ENCODE measurements around the gene CPNE6.
A peak's percentile ranks its signal among the peaks of the same experiment; 100 is the strongest.

Gene CPNE6

DNA sequence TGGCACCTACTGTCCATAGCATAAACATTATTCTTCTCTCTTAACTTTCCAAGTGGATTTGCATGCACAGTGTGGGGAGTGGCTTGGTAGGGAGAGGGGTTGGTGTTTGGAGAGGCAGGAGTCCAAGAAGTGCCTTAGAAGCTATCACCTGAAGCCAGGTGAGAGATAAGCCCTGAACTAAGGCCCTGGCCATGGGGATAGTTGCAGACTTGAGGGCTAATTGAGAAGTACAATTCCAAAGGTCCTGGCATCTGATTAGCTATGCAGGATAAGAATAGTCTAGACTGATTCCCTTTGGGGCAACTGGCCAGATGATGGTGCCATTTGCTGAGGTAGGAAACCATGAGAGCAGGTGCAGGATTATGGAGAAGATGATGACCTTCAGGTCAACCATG is 20.7 kb downstream of the CPNE6 start:
- peak overlapping the region in 1 of 2 donors; percentile 31 for H3K4me3 Mint-ChIP-seq

DNA sequence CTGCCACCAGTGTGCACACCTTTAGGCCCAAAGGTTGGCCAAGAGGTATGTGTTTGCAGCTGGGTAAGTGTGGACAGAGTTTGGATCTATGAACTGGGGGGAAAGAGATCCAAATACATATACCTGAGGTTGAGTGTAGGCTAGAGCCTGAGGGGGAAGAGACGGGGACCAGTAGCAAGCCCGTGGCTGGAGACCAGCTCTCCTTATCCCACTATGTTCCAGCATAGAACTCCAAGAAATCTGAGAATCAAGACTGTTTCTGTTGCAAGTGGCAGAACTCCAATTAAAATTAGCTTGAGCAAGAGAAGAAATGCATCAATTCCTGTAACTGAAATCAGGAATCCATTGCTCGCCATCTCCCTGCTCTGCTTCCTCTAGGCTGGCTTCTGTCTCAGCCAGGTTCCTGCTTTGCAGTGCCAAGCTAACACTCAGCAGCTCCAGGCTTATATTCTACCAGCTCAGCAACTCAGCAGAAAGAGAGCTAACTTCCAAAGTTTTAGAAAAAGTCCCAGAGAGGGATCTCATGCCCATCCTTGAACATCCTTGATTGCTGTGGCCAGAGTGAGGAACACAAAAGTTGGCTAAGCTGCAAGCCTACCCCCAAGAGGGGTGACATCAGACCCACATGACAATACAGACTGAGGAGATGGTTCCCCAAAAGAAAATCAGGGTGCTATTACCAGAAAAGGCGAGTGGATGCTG is 21.3 kb downstream of the CPNE6 start:
- Mint-ChIP-seq H3K9me3 (no peaks in the 10 kb centered on the region), H3K27ac (peak overlapping the region; percentile 54 to 95), H3K4me1 (ENCODE audit: low read depth in 2 of 2) (peaks cover 27 to 33% of the 10 kb centered on the region in 2 donors), H3K36me3 (ENCODE audit: insufficient read depth) (peaks cover 8% of the 10 kb centered on the region), H3K4me3 (peak overlapping the region; percentile 97 to 98), H3K27me3 (no peaks in the 10 kb centered on the region)
- ATAC-seq (replicated peaks) (no peak), DNase-seq (no peak)

More for the DNA sequence above, 20.7 kb downstream of the CPNE6 start:
- no peak for DNase-seq
- no peaks in the 10 kb centered on the region for H3K9me3 Mint-ChIP-seq
- H3K36me3 Mint-ChIP-seq (ENCODE audit: insufficient read depth) = peaks cover 8% of the 10 kb centered on the region
- H3K27me3 Mint-ChIP-seq = no peaks in the 10 kb centered on the region
- ATAC-seq (replicated peaks) = no peak
- peaks cover 27 to 33% of the 10 kb centered on the region in 2 donors for H3K4me1 Mint-ChIP-seq (ENCODE audit: low read depth in 2 of 2)
- H3K27ac Mint-ChIP-seq = no peak overlapping the region

DNA sequence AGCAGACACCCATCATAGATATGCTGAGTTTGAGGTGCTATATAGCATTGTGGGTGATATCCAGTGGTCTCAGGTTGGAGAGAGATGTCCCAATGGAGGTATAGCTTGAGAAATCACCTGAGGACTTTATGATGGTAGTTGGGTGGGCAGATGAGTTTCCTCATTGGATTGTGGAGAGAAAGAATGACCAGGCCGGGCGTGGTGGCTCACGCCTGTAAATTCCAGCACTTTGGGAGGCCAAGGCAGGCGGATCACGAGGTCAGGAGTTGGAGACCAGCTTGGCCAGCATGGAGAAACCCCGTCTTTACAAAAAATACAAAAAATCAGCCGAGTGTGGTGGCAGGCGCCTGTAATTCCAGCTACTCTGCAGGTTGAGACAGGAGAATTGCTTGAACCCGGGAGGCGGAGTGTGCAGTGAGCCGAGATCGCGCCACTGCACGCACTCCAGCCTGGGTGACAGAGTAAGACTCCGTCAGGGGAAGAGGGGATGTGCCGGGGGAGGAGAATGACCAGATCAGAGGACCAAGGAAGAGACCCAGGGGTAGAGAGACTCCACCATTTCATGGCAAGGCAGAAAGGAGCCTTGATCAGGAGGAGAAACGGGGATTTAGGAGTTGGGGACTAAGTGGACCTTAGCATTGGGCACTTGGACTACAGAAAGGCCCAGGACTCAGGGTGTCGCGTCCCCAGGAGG is 22.0 kb downstream of the CPNE6 start:
- H3K36me3 Mint-ChIP-seq (ENCODE audit: insufficient read depth) = peaks cover 8% of the 10 kb centered on the region
- DNase-seq (no peak), ATAC-seq (replicated peaks) (no peak)
- no peaks in the 10 kb centered on the region for H3K9me3 Mint-ChIP-seq
- peak overlapping the region; percentile 97 to 98 for H3K4me3 Mint-ChIP-seq
- no peaks in the 10 kb centered on the region for H3K27me3 Mint-ChIP-seq
- H3K27ac Mint-ChIP-seq = peak overlapping the region; percentile 54 to 95
- peaks cover 27 to 33% of the 10 kb centered on the region in 2 donors for H3K4me1 Mint-ChIP-seq (ENCODE audit: low read depth in 2 of 2)

- peaks cover 8% of the 10 kb centered on the region for H3K36me3 Mint-ChIP-seq (ENCODE audit: insufficient read depth)
- H3K4me1 Mint-ChIP-seq (ENCODE audit: low read depth in 2 of 2) = peaks cover 27 to 33% of the 10 kb centered on the region in 2 donors
- peak; percentile 54 to 61 (median 56) for DNase-seq
- no peaks in the 10 kb centered on the region for H3K9me3 Mint-ChIP-seq
- H3K27me3 Mint-ChIP-seq = no peaks in the 10 kb centered on the region
- ATAC-seq (replicated peaks) = peak; percentile 75
- H3K4me3 Mint-ChIP-seq = peak within 1 kb of the TSS; percentile 97 to 98
- H3K27ac Mint-ChIP-seq = peak within 1 kb of the TSS; percentile 95 to 96
These were observed 22.8 kb downstream of the CPNE6 start, which contains the start of gene PCK2 for GRCh38 chr14:24093901-24094840. PCK2 (plus strand) TSS chr14:24094311; CDS start chr14:24094406, 95 bp downstream.

DNA sequence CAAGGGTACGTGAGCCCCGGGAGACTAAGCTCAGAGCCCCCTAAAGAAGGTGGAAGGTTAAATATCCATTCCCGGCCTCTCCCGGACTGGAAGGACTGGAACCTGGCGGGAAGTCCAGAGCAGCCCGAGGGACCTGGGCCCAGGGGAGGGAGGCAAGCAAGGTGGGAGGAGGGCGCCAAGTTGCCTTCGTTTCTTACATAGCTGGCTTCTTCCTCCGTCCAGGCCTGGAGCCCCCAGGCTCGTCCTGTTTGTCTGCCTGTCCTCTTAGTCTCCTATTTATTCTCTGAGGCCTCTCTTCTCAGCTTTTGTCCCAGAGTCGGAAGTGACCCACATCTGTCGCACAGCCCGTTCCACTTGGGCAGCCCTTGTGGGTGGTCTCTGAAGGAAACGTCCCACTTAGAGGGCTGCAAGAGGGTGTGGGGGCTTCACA is 23.5 kb downstream of the CPNE6 start:
- Mint-ChIP-seq H3K27me3 (no peaks in the 10 kb centered on the region), H3K27ac (peak overlapping the region; percentile 95 to 96), H3K9me3 (no peaks in the 10 kb centered on the region), H3K36me3 (ENCODE audit: insufficient read depth) (peaks cover 11% of the 10 kb centered on the region), H3K4me1 (ENCODE audit: low read depth in 2 of 2) (peaks cover 27 to 33% of the 10 kb centered on the region in 2 donors), H3K4me3 (peak overlapping the region; percentile 97 to 98)
- peak in 1 of 3 experiments; percentile 8 for DNase-seq
- ATAC-seq (replicated peaks) = no peak

DNA sequence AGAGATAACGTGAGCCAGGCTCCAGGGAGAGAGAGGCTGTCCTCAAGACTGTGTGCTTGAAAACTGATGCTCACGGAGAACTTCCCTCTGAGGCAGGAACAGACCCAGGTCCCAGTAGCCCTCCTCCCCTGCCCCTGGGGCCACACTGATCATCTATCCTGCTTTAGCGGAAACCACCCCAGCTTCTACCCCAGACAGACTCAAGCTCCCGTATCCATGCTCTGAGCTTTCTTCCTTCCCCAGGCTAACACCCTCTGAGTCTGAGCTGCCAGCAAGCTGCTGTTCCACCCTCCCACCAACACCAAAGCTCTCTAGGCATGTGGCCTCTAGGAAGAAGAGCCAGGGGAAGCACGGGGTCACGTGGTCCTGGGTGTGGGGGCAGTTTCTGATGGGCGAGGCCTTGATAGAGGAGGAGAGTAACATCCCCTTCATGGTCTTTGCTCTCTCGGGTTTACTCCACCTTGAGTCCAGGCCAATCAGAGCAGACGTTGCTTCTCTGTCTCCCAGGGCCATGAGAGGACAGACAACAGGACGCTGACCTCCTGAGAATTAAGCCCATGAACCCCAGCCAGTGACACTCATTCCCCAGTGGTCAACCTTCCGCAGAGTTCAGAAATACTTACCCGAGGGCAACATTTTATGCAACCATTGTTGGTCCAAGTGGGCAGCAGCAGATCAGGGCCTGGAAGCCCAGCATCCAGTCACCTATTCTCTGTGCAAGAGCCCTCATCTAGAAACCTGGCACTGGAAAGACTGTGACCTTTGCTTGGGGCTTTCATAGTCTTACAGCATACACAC is 24.1 kb downstream of the CPNE6 start:
- no peaks in the 10 kb centered on the region for H3K9me3 Mint-ChIP-seq
- H3K4me3 Mint-ChIP-seq = peak overlapping the region; percentile 97 to 98
- H3K36me3 Mint-ChIP-seq (ENCODE audit: insufficient read depth) = peaks cover 11% of the 10 kb centered on the region
- H3K4me1 Mint-ChIP-seq (ENCODE audit: low read depth in 2 of 2) = peaks cover 26 to 32% of the 10 kb centered on the region in 2 donors
- peak overlapping the region; percentile 95 to 96 for H3K27ac Mint-ChIP-seq
- ATAC-seq (replicated peaks) (peak; percentile 16), DNase-seq (peak in 2 of 3 experiments; percentile 9 to 12)
- H3K27me3 Mint-ChIP-seq = no peaks in the 10 kb centered on the region

GRCh38 chr14:24096545-24097181 is 25.3 kb downstream of the CPNE6 start:
- Mint-ChIP-seq H3K9me3 (no peaks in the 10 kb centered on the region), H3K27me3 (no peaks in the 10 kb centered on the region), H3K27ac (no peak overlapping the region), H3K4me1 (ENCODE audit: low read depth in 2 of 2) (peaks cover 24 to 29% of the 10 kb centered on the region in 2 donors), H3K36me3 (ENCODE audit: insufficient read depth) (peaks cover 19% of the 10 kb centered on the region), H3K4me3 (peak overlapping the region in 1 of 2 donors; percentile 24)
- DNase-seq (no peak), ATAC-seq (replicated peaks) (no peak)

GRCh38 chr14:24098229-24098926 is 27.0 kb downstream of the CPNE6 start:
- Mint-ChIP-seq H3K36me3 (ENCODE audit: insufficient read depth) (peaks cover 15% of the 10 kb centered on the region), H3K4me3 (no peak overlapping the region), H3K27ac (peak overlapping the region in 1 of 2 donors; percentile 35), H3K9me3 (no peaks in the 10 kb centered on the region), H3K27me3 (no peaks in the 10 kb centered on the region), H3K4me1 (ENCODE audit: low read depth in 2 of 2) (peaks cover 17 to 20% of the 10 kb centered on the region in 2 donors)
- DNase-seq (no peak), ATAC-seq (replicated peaks) (no peak)

DNA sequence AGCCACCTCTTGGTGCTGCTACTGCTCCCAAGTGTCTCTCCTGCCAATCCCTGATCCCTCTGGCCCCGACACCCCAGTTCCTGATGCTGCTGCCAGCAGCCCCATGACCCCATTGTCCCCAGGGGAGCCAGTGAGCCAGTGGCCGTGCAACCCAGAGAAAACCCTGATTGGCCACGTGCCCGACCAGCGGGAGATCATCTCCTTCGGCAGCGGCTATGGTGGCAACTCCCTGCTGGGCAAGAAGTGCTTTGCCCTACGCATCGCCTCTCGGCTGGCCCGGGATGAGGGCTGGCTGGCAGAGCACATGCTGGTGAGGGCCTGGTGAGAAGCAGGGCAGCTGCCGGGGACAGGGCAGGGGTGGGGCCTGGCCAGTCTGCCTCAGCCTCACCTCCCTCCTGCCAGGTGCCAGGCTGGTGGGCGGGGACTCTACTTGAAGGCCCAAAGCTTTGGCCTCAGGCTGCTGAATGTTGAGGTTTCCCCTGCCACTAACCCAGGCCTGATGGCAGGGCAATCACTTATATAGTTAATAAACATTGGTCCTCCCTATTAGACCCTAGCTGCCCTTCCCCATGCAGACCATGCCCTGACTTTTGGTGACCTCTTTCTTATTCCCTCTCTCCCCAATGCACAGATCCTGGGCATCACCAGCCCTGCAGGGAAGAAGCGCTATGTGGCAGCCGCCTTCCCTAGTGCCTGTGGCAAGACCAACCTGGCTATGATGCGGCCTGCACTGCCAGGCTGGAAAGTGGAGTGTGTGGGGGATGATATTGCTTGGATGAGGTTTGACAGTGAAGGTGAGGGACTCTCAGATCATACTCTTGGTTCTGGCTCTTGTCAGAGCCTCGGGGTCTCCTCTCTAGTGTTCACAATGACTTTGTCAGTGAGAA is 27.8 kb downstream of the CPNE6 start:
- H3K27ac Mint-ChIP-seq = no peak overlapping the region
- peaks cover 14 to 17% of the 10 kb centered on the region in 2 donors for H3K4me1 Mint-ChIP-seq (ENCODE audit: low read depth in 2 of 2)
- H3K27me3 Mint-ChIP-seq = no peaks in the 10 kb centered on the region
- DNase-seq (no peak), ATAC-seq (replicated peaks) (no peak)
- H3K36me3 Mint-ChIP-seq (ENCODE audit: insufficient read depth) = peaks cover 15% of the 10 kb centered on the region
- no peak overlapping the region for H3K4me3 Mint-ChIP-seq
- H3K9me3 Mint-ChIP-seq = no peaks in the 10 kb centered on the region

DNA sequence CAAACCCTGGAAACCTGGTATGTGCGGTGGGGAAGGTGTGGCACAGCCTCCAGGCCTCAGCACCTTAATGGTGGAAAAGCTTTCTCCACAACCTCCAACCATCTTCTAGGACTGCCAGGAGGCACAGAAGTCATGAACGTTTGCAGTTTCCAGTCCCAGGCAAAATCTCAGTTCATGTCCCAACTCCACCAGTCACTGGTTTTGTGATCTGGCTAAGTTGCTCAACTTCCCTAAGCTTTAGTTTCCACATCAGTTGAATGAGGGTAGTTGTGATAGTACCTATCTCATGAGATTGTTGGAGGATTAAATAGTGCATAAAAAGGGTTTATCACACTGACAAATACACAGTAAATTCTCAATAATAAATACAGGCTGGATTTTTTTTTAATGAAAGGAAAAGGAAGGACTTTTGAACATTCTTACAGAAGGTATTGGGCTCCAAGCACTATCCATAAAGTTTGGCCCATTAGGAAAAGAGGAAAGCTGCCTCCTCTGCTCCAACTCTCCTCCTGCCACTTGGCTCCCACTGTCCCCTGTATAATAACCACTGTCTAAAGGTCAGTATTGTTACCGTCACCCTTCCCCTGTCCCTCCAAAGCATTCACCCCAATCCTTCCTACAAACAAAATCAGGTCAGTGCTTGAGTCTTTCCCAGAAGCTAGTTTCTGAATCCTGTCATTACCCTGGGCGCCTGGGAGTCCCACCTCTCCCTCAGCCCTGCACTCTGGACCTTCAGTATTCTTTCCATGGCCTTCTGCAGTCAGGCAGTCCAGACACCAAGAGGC is 29.0 kb downstream of the CPNE6 start:
- Mint-ChIP-seq H3K4me3 (no peak overlapping the region), H3K27ac (peak overlapping the region in 1 of 2 donors; percentile 4), H3K4me1 (ENCODE audit: low read depth in 2 of 2) (peaks cover 4 to 9% of the 10 kb centered on the region in 2 donors), H3K27me3 (no peaks in the 10 kb centered on the region), H3K36me3 (ENCODE audit: insufficient read depth) (peaks cover 11% of the 10 kb centered on the region), H3K9me3 (no peaks in the 10 kb centered on the region)
- ATAC-seq (replicated peaks) (no peak), DNase-seq (no peak)

Data from effector memory CD8-positive, alpha-beta T cell (primary cell).